Skeletal muscle tissue (tissue), 4 donors: ENCODE results near the gene CHN2. TPM values are rescaled to one million over a fixed set of nuclear protein-coding genes. Genes with fewer than 3 reads are reported as not detected.

ENCODE experiments used
- H3K27ac ChIP-seq: one replicate; pipeline ENCODE4 v1.7.0; 2013; ENCODE audit warnings: mild to moderate bottlenecking, low read depth, low read length, inconsistent platforms
- H3K27me3 ChIP-seq, 3 donors: one replicate each; pipeline ENCODE4 v1.7.0; 2013; ENCODE audit warnings: low read length in 3 of 3; ENCODE audit not compliant: control insufficient read depth in 3 of 3, insufficient read depth in 3 of 3
- H3K36me3 ChIP-seq, 3 donors: one replicate each; pipeline ENCODE4 v1.7.0; 2013; ENCODE audit warnings: low read length in 3 of 3; ENCODE audit not compliant: control insufficient read depth in 3 of 3, insufficient read depth in 3 of 3
- H3K4me1 ChIP-seq, 3 donors: one replicate each; pipeline ENCODE4 v1.7.0; 2013; ENCODE audit warnings: low read length in 3 of 3, mild to moderate bottlenecking in 3 of 3; ENCODE audit not compliant: control insufficient read depth in 3 of 3, insufficient read depth in 3 of 3
- H3K4me3 ChIP-seq, 3 donors: one replicate each; pipeline ENCODE4 v1.7.0; 2013; ENCODE audit warnings: low read length in 3 of 3
- H3K9ac ChIP-seq, 3 donors: one replicate each; pipeline ENCODE4 v1.7.0; 2013; ENCODE audit warnings: low read length in 3 of 3, mild to moderate bottlenecking in 3 of 3, moderate library complexity in 2 of 3, low read depth in 1 of 3
- H3K9me3 ChIP-seq, 3 donors: one replicate each; pipeline ENCODE4 v1.7.0; 2013; ENCODE audit warnings: low read length in 3 of 3; ENCODE audit not compliant: control insufficient read depth in 3 of 3
- total RNA-seq: library from RNA; depleted of rRNA; stranded (reverse); fragments of >200 nt; gene quantifications from one replicate; pipeline ENCODE4 v1.2.3, GENCODE V29; 2014
- donor health status: Osteomylitis.

CHN2 gene
- total RNA-seq, 1 donor from 2014 or later = 11.0 TPM

DNA sequence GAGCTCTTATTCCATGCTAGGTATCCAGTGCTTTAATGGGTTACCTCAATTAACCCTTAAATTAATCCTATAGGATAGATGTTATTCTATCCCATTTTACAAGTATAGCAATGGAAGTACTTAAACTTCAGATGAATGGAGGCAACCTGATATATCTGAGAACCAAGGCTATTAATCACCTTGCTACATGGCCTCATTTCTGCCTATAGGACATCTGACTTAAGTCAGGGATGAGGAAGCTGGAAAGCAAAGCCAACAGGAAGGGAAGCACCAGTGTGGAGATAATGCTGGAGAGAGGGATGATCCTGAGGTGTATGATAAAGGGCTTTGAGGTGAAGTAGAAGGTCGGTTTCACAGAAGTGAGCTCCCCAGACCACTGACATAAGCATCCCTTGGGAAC is 132.3 kb downstream of the CHN2 start:
- no peak overlapping the region for H3K4me3 ChIP-seq
- H3K4me1 ChIP-seq = no peaks in the 10 kb centered on the region
- H3K27ac ChIP-seq = no peak overlapping the region
- no peak overlapping the region for H3K9ac ChIP-seq
- no peaks in the 10 kb centered on the region for H3K27me3 ChIP-seq
- H3K36me3 ChIP-seq = no peaks in the 10 kb centered on the region
- H3K9me3 ChIP-seq = no peaks in the 10 kb centered on the region

DNA sequence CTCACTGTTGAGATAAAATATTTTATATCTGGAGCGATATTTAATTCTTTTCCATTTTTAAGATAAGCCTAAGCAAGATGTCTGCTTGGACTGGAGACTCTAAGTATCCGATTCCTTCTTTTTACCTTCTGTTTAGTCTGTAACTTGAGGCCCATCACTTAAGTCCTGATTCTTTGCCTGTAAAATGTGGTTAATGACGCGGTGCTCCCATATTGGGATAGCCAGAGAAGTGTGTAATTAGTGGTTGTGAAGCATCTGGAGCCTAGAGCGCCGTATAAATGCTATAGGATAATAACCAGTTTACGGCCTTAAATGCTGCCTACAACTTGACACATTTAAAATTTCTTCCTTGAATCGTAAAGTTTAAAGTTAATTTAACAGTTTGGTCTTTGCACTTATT is 132.9 kb downstream of the CHN2 start:
- no peak overlapping the region for H3K27ac ChIP-seq
- no peak overlapping the region for H3K4me3 ChIP-seq

DNA sequence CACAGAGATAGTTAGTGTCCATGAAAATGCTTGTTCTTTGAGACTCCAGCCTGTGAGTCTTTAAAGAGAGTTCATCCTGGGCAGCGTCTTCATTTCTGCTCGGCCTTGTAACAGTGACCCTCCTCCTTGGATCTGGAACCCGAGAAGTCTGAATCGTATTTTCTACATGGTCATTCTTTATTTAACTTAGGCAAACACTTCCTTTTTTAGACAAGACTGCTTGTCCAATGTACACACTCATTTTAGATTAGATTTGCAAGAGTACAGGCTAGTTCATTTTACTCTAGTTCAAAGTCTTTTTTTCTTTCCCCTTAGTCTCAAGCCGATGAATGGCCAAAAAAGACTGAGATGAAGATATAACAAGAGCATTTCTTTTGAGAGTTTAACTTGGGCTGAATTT is 133.5 kb downstream of the CHN2 start:
- Histone ChIP-seq H3K4me3 (no peak overlapping the region), H3K4me1 (no peaks in the 10 kb centered on the region), H3K27me3 (no peaks in the 10 kb centered on the region), H3K9ac (no peak overlapping the region), H3K27ac (no peak overlapping the region), H3K36me3 (no peaks in the 10 kb centered on the region), H3K9me3 (no peaks in the 10 kb centered on the region)

More for the DNA sequence above, 132.9 kb downstream of the CHN2 start:
- no peaks in the 10 kb centered on the region for H3K4me1 ChIP-seq
- no peaks in the 10 kb centered on the region for H3K27me3 ChIP-seq
- no peaks in the 10 kb centered on the region for H3K9me3 ChIP-seq
- H3K36me3 ChIP-seq = no peaks in the 10 kb centered on the region
- H3K9ac ChIP-seq = no peak overlapping the region

- Histone ChIP-seq H3K36me3 (no peaks in the 10 kb centered on the region), H3K27ac (no peak overlapping the region)
Observed at GRCh38 chr7:29328811-29329210, 134.2 kb downstream of the CHN2 start.

GRCh38 chr7:29329686-29330085 is 135.1 kb downstream of the CHN2 start:
- Histone ChIP-seq H3K4me3 (no peak overlapping the region), H3K4me1 (no peaks in the 10 kb centered on the region), H3K9me3 (no peaks in the 10 kb centered on the region), H3K27ac (no peak overlapping the region), H3K9ac (no peak overlapping the region), H3K36me3 (no peaks in the 10 kb centered on the region), H3K27me3 (no peaks in the 10 kb centered on the region)

More at GRCh38 chr7:29328811-29329210, 134.2 kb downstream of the CHN2 start:
- no peaks in the 10 kb centered on the region for H3K27me3 ChIP-seq
- H3K9ac ChIP-seq = no peak overlapping the region
- no peak overlapping the region for H3K4me3 ChIP-seq
- no peaks in the 10 kb centered on the region for H3K9me3 ChIP-seq
- no peaks in the 10 kb centered on the region for H3K4me1 ChIP-seq

GRCh38 chr7:29330136-29330535 is 135.6 kb downstream of the CHN2 start:
- no peaks in the 10 kb centered on the region for H3K4me1 ChIP-seq
- H3K27ac ChIP-seq = no peak overlapping the region
- H3K36me3 ChIP-seq = no peaks in the 10 kb centered on the region
- no peaks in the 10 kb centered on the region for H3K27me3 ChIP-seq
- H3K4me3 ChIP-seq = no peak overlapping the region
- H3K9me3 ChIP-seq = no peaks in the 10 kb centered on the region
- no peak overlapping the region for H3K9ac ChIP-seq

GRCh38 chr7:29331163-29331562 is 136.6 kb downstream of the CHN2 start:
- Histone ChIP-seq H3K4me1 (no peaks in the 10 kb centered on the region), H3K9ac (no peak overlapping the region), H3K27ac (no peak overlapping the region), H3K4me3 (no peak overlapping the region), H3K36me3 (no peaks in the 10 kb centered on the region), H3K27me3 (no peaks in the 10 kb centered on the region), H3K9me3 (no peaks in the 10 kb centered on the region)

- no peak overlapping the region for H3K9ac ChIP-seq
- H3K4me3 ChIP-seq = no peak overlapping the region
- H3K9me3 ChIP-seq = no peaks in the 10 kb centered on the region
- H3K4me1 ChIP-seq = peaks cover 0 to 5% (median 0%) of the 10 kb centered on the region in 3 donors
- no peaks in the 10 kb centered on the region for H3K27me3 ChIP-seq
- no peaks in the 10 kb centered on the region for H3K36me3 ChIP-seq
- H3K27ac ChIP-seq = no peak overlapping the region
Observed at GRCh38 chr7:29332042-29332811, 137.7 kb downstream of the CHN2 start.

- no peak overlapping the region for H3K9ac ChIP-seq
- no peak overlapping the region for H3K4me3 ChIP-seq
- no peaks in the 10 kb centered on the region for H3K9me3 ChIP-seq
- H3K27me3 ChIP-seq = no peaks in the 10 kb centered on the region
- H3K36me3 ChIP-seq = no peaks in the 10 kb centered on the region
- H3K27ac ChIP-seq = no peak overlapping the region
- peaks cover 0 to 9% (median 0%) of the 10 kb centered on the region in 3 donors for H3K4me1 ChIP-seq
Observed at GRCh38 chr7:29332875-29333855, 138.6 kb downstream of the CHN2 start.
